GM12875 (cell line): ENCODE results near the gene BMERB1.

ENCODE experiments used
- H3K4me3 ChIP-seq: one replicate; pipeline ENCODE4 v1.5.1; 2011; ENCODE audit warnings: low read depth, low read length, control low read depth
- TF ChIP-seq, protein P1 (sequence below): IDR thresholded peaks from 2 replicates; pipeline ENCODE4 v1.5.1; 2011; ENCODE audit warnings: low read depth, mild to moderate bottlenecking, control low read depth, inconsistent platforms, low read length, moderate library complexity, borderline replicate concordance; ENCODE audit not compliant: insufficient read depth

The BMERB1 gene

DNA sequence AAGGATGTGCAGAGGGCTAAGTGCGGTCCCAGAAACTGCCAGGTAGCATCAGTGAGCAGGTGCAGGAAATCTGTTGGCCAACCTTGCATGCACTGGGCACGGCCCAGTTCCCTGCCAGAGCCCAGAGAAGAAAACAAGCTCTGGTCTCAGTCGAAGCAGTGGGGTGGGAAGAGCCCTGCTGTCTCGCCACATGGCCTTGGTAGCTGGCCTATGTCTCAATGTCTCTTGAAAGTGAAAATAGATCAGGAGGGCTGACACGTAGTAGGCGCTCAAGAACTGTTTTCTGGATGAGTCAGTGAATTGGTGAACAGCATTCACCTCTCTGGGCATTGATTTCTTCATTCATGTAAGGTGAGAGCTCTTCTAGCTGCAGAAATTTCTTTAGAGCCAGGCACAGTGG, 118.1 kb downstream of the BMERB1 start:
- no peak overlapping the region for H3K4me3 ChIP-seq
- TF ChIP-seq, protein P1, sequence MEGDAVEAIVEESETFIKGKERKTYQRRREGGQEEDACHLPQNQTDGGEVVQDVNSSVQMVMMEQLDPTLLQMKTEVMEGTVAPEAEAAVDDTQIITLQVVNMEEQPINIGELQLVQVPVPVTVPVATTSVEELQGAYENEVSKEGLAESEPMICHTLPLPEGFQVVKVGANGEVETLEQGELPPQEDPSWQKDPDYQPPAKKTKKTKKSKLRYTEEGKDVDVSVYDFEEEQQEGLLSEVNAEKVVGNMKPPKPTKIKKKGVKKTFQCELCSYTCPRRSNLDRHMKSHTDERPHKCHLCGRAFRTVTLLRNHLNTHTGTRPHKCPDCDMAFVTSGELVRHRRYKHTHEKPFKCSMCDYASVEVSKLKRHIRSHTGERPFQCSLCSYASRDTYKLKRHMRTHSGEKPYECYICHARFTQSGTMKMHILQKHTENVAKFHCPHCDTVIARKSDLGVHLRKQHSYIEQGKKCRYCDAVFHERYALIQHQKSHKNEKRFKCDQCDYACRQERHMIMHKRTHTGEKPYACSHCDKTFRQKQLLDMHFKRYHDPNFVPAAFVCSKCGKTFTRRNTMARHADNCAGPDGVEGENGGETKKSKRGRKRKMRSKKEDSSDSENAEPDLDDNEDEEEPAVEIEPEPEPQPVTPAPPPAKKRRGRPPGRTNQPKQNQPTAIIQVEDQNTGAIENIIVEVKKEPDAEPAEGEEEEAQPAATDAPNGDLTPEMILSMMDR = no peak

DNA sequence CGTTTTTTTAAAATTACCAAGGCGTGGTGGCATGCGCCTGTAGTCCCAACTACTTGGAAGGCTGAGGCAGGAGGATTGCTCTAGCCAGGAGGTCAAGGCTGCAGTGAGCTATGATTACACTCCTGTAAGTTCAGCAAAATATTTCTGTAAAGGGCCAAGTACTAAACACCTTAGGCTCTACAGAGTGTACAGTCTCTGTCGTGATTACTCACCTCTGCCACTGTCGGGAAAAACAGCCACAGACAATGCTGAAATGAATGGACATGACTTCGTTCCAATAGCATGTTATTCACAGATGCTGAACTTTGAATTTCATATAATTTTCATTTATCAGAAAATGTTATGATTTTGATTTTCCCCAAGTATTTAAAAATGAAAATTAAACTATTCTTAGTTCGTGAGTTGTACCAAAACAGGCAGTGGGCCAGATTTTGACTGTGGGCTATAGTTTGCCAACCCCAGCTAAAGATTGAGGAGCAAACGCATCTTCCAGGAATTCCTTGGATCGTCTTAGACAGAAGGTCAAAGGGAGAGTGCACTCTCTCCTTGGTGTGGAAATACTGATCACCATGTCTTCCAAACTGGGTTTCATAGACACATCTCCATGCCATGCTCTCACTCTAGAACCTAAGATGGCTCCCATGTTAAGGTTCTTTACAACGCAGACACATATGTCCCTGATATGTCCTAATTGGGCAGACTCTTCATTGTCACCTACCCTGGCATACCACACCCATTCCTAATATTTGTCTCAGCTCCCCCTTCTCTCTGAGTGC, 119.1 kb downstream of the BMERB1 start:
- TF ChIP-seq, protein P1 = no peak
- no peak overlapping the region for H3K4me3 ChIP-seq

DNA sequence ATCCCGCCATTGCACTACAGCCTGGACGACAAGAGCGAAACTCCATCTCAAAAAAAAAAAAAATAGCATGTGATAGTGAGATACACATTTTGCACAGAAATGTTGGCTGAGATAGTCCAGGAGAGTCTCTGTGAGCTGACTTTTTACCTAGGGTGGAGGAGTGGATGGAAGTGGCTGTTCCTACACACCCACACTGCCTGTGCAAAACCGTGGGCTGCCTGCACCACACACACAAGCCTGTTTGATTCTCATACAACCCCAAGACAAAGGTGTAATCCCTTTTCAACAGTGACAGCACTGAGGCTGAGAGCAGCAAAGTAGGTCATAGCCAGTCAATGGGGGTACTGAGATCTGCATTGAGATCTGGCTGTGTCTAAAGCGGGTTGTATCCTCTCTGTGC, 121.7 kb downstream of the BMERB1 start:
- TF ChIP-seq, protein P1 = no peak
- H3K4me3 ChIP-seq = no peak overlapping the region

DNA sequence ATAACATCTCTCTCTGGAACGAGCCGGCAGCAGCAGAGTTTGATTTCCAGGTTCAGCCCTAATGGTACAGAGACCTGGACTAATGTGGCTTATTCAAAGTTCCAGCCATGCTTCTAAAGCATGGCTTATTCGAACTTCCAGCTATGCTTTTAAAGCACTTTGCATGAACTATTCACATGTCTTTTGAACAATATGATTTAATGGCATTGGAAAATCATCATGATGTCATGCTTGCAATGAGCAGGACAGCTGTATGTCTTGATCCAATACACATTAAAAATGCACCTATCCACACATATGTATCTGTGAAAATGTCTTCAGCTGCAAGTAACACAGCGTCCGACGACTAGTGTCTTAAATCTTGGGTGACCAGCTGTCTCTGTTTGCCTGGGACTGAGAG, 122.9 kb downstream of the BMERB1 start:
- H3K4me3 ChIP-seq = no peak overlapping the region
- TF ChIP-seq, protein P1 = no peak

DNA sequence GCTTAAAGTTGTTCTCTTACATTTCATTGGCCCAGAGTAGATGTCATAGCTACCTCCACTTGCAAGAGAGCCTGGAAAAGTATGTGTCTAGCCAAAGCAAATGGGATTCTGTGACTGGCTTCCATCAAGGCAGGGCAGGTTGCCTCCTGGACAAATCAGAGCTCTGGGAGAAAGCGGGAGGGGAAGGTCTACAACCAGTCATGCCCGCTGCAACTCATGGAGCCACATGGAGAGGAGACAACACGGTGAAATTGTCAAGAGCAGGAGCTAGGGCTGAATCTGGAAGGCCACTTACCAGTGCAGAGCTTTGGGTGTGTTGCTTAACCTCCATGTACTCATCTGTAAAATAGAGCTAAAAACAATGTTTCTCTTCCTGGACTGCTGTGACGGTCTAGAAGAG, 124.8 kb downstream of the BMERB1 start:
- TF ChIP-seq, protein P1 = no peak
- no peak overlapping the region for H3K4me3 ChIP-seq

DNA sequence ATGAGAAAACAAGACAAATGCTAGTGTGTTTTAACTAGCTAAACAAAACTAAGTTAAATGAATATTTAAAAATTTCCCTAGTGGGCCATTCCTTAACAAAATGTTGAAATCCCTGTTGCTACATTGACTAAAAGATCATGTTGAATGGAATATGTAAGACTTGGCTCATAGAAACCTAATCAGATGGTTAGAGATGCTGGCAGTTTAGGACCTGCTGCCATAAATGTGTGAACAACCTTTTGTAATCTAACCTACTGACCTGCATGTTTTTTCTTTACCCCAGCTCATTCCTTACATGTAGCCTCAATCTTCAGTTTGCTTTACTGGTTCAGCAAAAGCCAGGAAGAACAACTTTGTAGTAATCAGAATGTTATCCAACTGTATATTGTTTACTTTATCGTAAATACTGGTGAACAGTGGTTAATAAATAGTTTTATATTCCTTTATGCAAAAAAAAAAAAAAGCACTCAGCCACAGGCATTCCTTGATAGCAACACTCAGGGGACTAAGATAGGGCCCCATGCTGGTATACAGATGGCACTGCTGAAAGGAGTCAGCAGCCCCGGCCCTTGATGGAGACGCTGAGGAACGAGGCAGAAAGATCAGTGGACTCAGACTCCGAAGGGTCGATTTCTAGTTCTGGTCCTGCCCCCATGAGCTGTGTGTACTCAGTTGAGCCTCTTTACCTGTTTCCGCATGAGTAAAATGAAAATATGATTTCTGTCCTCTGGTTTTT, 130.4 kb downstream of the BMERB1 start:
- TF ChIP-seq, protein P1 = no peak
- H3K4me3 ChIP-seq = no peak overlapping the region

DNA sequence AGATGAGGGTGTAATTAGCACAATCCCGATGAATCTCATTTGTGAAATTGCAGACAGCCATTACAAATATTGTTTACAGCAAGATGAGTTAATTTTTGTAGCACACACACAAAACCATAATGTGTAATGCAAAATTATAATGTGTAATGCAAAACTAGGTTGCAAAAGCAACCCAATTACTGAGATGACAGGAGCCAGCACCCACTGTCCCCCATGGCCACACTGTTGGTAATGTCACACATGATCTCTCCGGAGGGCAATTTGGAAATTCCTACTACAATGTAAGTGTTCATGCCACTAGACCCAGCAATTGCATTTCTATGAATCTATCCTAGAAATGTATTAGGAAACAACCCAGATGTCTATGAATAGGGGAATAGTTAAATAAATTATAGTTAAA, 131.7 kb downstream of the BMERB1 start:
- H3K4me3 ChIP-seq = no peak overlapping the region
- TF ChIP-seq, protein P1 = no peak
